RCC 7860 (cell line): Measurements from ENCODE around the gene EEF1A2.
A peak's percentile ranks its signal among the peaks of the same experiment; 100 is the strongest.
"Not testable (repeated sequence)": the region's sequence is repeated elsewhere in the genome, so short reads cannot be mapped to it uniquely, and the experiment has no call there.

ENCODE experiments used
- DNase-seq: peaks from one replicate; pipeline ENCODE4 v3.0.0-alpha.2; 2015; ENCODE audit warnings: low spot score
- FAIRE-seq: peaks from 2 replicates; lab custom pipeline; 2012; peaks lifted over from hg19 to GRCh38; lab: Jason Lieb, UNC

Gene EEF1A2

GRCh38 chr20:63521602-63522001 lies 22.7 kb upstream of the EEF1A2 start:
- DNase-seq (no peak), FAIRE-seq (no peak)

- DNase-seq (peak; percentile 40), FAIRE-seq (no peak)
These were observed 22.2 kb upstream of the EEF1A2 start for GRCh38 chr20:63520934-63521601.

- FAIRE-seq (no peak), DNase-seq (peak; percentile 58)
These were observed 21.6 kb upstream of the EEF1A2 start, which contains the start of gene PPDPF for GRCh38 chr20:63520504-63520933. PPDPF (plus strand) TSS chr20:63520765; CDS start chr20:63521309, 544 bp downstream.

DNA sequence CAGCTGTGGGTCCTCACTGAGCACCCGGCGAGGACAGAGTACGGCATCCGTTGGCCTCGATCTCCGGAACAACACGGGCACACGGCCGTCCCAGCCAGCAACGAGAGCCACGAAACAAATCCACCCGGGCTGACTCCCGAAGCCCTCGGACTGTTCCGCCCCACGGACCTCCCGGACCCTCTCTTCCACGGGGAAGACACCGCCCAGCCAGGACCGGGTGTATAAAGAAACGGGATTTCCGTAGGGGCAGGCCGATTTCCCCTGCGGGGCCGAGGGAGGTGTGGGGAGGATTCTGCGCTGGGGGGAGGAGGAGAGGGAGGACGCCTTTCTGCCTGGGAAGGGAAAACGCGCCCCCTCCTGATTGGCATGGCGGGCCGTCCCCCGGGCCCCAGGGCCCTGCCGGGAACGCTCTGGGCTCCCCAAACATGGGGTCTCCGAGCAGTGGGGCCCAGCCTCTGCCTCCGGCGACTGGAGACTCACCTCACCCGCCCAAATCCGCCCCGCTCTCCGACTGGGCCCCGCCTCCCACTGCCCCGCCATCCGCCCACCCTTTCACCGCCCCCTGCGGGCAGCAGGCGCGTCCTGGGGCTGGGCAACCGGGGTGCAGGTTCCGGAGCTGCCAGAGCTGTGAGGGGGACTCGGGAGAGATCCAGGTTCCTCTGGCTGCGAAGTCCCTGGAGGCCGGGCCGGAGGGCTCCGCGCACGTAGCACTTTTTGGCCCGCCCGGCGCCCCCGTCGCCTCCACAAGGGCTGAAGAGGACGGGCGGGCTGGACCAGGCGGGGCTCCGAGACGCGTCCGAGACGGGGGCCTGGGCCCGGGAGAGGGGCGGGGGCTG lies 21.0 kb upstream of the EEF1A2 start:
- no peak for FAIRE-seq

DNA sequence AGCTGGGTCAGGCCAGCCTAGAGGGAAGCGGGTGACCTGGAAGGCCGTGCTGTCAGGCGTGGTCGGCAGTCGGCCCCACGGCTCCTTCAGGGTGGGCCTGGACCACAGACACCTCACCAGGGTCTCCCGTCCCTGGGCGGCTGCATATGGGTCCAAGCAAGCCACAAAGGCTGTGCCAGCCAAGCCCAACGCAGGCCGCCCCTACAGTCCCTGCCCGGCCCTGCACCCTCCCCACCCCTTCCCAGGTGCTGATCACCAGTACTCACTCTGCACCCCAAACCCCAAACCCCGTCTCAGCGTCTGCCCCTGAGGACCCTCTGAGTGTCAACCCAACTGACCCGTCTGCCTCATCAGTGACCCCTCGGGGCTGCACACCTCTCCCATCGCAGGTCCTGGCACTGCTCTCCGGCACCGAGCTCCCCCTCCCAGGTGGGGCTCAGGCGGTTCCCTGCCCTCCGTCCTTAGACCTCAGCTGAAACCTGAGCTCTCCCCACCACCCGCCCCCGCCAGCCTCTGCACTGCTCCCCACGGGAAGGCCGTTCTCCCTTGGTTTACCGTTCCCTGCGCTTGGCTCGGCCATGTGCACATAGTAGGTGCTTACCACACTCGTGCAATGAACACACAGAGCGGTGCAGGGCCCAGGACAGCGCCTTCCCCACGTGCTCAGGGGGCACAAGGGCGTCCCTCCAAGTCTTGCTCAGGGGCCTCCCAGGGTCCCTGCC lies 20.2 kb upstream of the EEF1A2 start:
- FAIRE-seq (no peak), DNase-seq (no peak)

More for the DNA sequence above, 21.0 kb upstream of the EEF1A2 start:
- DNase-seq = no peak

- DNase-seq (no peak), FAIRE-seq (no peak)
These were observed 19.5 kb upstream of the EEF1A2 start for GRCh38 chr20:63518351-63518861.

- DNase-seq (no peak), FAIRE-seq (no peak)
These were observed 18.8 kb upstream of the EEF1A2 start for GRCh38 chr20:63517376-63518309.

DNA sequence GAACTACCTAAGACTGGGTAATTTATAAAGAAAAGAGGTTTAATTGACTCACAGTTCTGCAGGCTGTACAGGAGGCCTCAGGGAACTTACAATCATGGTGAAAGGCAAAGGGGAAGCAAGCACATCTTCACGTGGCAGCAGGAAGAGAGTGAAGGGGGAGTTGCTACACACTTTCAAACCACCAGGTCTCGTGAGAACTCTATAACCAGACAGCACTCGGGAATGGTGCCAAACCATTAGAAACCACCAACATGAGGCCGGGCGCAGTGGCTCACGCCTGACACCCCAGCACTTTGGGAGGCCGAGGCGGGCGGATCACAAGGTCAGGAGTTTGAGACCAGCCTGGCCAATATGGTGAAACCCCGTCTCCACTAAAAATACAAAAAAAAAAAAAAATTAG lies 15.6 kb upstream of the EEF1A2 start:
- not testable (repeated sequence) for DNase-seq, FAIRE-seq

GRCh38 chr20:63513207-63513606 lies 14.3 kb upstream of the EEF1A2 start:
- FAIRE-seq (no peak), DNase-seq (no peak)

DNA sequence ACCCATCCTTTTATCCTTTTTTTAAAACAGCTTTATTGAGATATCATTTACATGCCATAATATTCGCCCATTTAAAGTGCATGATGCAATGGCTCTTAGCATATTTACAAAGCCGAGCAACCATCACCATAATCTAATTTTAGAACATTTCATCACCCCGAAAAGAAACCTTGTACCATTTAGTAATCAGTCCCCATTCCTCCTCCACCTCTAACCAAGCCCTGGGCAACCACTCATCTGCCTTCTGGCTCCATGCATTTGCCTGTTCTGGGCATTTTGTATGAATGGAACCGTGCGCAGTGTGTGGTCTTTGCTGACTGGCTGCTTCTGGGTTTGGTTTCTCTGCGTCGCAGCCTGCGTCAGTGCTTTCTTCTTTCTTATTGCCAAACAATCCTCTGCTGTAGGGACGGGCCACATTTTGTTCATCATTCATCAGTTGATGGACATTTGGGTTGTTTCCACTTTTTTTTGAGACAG lies 10.2 kb upstream of the EEF1A2 start:
- no peak for FAIRE-seq
- no peak for DNase-seq

GRCh38 chr20:63508072-63508768 lies 9.3 kb upstream of the EEF1A2 start:
- FAIRE-seq (no peak), DNase-seq (no peak)

- FAIRE-seq (no peak), DNase-seq (no peak)
These were observed 8.3 kb upstream of the EEF1A2 start for GRCh38 chr20:63507083-63507743.

GRCh38 chr20:63505723-63506122 lies 6.8 kb upstream of the EEF1A2 start:
- FAIRE-seq = no peak
- DNase-seq = no peak

- DNase-seq = no peak
- no peak for FAIRE-seq
These were observed 6.4 kb upstream of the EEF1A2 start for GRCh38 chr20:63505281-63505680.

- DNase-seq (no peak), FAIRE-seq (no peak)
These were observed 5.8 kb upstream of the EEF1A2 start for GRCh38 chr20:63504642-63505041.

DNA sequence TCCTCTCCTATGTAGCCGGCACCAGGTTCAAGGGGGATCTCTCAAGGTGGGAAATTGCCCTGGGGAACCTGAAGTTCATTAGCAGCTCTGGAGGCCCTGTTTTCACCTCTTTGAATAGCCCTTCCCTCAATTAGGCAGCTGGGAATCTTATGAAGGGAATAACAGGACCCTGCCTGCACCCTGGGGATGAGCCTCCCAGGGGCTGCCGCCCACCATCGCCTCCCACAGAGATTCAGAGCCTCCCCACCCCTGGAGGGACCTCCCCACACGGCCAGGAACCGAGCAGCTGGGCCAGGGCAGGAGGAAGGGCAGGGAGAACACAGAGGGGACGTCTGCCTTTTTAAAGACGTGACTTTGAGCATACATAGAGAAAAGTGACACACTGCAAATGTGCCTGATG lies 4.6 kb upstream of the EEF1A2 start:
- no peak for DNase-seq
- no peak for FAIRE-seq

DNA sequence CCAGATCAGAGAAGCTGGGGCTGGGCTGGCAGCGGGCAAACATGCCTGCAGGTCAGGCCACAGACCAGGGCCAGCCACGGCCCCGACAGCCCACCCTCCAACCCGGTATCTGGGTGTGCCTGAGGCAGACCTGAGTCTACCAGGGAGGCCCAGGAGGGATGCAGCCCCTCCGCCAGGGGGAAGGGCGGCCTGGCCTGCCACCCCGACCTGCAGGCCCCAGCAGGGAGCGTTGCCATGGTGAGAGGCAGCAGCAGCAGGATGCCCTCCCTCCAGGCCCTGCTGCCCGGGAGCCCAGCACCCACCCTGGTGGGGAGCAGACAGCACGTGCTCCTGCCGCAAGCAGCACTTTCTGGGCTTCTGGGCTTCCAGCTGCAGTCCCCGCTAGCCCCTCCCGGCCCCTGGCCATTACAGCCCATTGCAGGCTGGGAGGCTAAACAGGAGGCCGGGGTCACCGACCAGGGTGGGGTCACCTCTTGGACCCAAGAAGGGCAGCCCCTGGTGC lies 3.8 kb upstream of the EEF1A2 start:
- FAIRE-seq = no peak
- DNase-seq = no peak

- DNase-seq (no peak), FAIRE-seq (no peak)
These were observed 3.2 kb upstream of the EEF1A2 start for GRCh38 chr20:63501818-63502670.
